IPS DF 6.9 (cell line): ENCODE measurements around the gene SPOP.
"Not testable (repeated sequence)": the region's sequence is repeated elsewhere in the genome, so short reads cannot be mapped to it uniquely, and the experiment has no call there.

Experiments
- DNase-seq: peaks from one replicate; pipeline ENCODE4 v3.0.0-alpha.2; 2013; ENCODE audit warnings: low read depth, low spot score
- H3K27ac ChIP-seq: one replicate; pipeline ENCODE4 v1.5.1; 2013; ENCODE audit warnings: low read length, control low read depth
- H3K27me3 ChIP-seq: 2 replicates; pipeline ENCODE4 v1.6.1; 2013; ENCODE audit warnings: mild to moderate bottlenecking, low read length; ENCODE audit not compliant: control insufficient read depth, insufficient read depth
- H3K36me3 ChIP-seq: 2 replicates; pipeline ENCODE4 v1.6.1; 2013; ENCODE audit warnings: low read length; ENCODE audit not compliant: control insufficient read depth, insufficient read depth
- H3K4me1 ChIP-seq: 2 replicates; pipeline ENCODE4 v1.6.1; 2013; ENCODE audit warnings: low read length; ENCODE audit not compliant: control insufficient read depth, insufficient read depth
- H3K4me3 ChIP-seq: 2 replicates; pipeline ENCODE4 v1.5.1; 2013; ENCODE audit warnings: mild to moderate bottlenecking, low read length
- H3K9me3 ChIP-seq: 2 replicates; pipeline ENCODE4 v1.6.1; 2013; ENCODE audit warnings: low read length, inconsistent platforms; ENCODE audit not compliant: control insufficient read depth, insufficient read depth
- WGBS: extraction: QIAGEN DNeasy Blood & Tissue Kit; methylation state at CpG from one replicate; pipeline ENCODE4 v1.1.7; 2013; ENCODE audit warnings: mixed read lengths, missing lambda C conversion rate; ENCODE audit not compliant: insufficient read length, insufficient coverage; 5-methylcytosine and 5-hydroxymethylcytosine counted together

Gene SPOP

DNA sequence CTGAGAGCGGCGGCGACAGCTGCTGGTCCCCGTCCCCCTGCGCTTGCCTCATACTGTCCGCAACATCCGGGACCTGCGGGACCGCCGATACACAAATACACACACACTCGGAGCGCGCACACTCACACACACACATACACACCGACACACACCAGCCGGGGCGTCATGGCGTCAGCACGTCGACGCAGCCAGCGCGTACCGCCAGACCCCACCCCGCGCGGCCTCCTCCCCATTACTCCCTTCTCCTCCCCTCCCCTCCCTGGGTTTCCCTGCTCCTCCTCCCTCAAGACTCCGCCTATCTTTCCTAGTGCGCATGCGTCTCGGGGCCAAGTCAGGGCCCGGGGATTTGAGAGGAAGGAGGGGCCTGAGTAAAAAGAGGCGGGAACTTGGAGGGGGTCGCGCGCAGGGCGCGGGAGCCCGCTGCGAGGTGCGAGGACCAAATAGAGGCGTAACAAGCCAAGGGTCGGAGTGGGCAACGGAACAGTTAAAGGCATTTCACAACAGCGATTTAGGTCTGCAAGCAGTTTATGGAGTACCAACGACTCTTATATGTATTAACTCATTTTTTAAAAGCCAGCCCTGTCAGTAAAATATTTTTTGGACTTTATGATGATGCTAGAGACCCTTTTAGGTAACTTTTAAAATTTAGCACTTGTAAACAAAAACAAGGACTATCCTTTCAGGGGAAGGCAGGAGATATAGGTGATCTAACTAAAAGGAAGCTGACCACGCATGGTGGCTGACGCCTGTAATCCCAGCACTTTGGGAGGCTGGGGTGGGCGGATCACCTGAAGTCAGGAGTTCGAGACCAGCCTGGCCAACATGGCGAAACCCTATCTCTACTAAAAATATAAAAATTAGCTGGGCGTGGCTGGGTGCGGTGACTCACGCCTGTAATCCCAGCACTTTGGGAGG, at the start of gene SPOP:
SPOP (minus strand) TSS at position 165 of the 915 bp plus-strand sequence. CDS start 55,287 bp downstream, outside the sequence.
- Histone ChIP-seq H3K27me3 (no peaks in the 10 kb centered on the region), H3K36me3 (no peaks in the 10 kb centered on the region), H3K9me3 (no peaks in the 10 kb centered on the region), H3K4me1 (no peaks in the 10 kb centered on the region; the same call in 1 of the 2 replicates), H3K27ac (no peak within 1 kb of the TSS), H3K4me3 (peak within 1 kb of the TSS; percentile 62; the same call in 1 of the 2 replicates)
- peak; percentile 97 for DNase-seq
- no CpG with 5 or more reads among the region's 53 CpGs for WGBS

- WGBS, result no CpG with 5 or more reads among the region's 4 CpGs
- peaks cover 4% of the 10 kb centered on the region; the same call in 1 of the 2 replicates for H3K36me3 ChIP-seq
- no peak overlapping the region for H3K4me3 ChIP-seq
- no peak for DNase-seq
- no peak overlapping the region for H3K27ac ChIP-seq
- H3K9me3 ChIP-seq, result no peaks in the 10 kb centered on the region
- H3K4me1 ChIP-seq, result no peaks in the 10 kb centered on the region
- H3K27me3 ChIP-seq, result no peaks in the 10 kb centered on the region
Observed at GRCh38 chr17:49727380-49727779, 49.5 kb upstream of the SPOP start.

DNA sequence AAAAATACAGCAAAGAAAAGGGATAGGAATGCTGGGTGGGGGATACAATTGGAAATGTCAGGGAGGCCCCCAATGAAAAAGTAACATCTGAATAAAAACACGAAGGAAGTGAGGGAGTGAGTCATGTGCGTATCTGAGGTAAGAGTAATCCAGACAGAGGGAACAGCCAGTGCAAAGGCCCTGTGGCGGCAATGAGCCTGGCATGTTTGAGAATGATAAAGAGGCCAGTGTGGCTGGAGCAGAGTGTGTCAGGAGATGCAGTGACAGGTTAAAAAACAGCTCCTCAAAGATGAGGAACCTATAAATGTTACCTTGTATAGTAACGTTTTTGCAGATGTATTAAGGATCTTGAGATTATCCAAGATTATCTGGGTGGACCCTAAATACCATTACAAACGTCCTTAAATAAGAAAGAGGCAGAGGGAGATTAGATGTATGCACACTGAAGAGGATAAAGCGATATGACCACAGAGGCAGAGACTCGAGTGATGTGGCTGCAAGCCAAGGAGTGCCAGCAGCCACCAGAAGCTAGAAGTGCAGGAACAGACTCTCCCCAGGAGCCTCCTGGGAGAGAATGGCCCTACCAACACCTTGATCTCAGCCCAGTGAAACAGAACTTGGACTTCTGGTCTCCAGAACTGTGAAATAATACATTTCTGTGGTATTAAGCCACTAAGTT, 47.7 kb upstream of the SPOP start:
- Histone ChIP-seq H3K27me3 (no peaks in the 10 kb centered on the region), H3K4me1 (no peaks in the 10 kb centered on the region), H3K27ac (no peak overlapping the region), H3K36me3 (peaks cover 6% of the 10 kb centered on the region; the same call in 1 of the 2 replicates), H3K9me3 (no peaks in the 10 kb centered on the region), H3K4me3 (no peak overlapping the region)
- WGBS, result no CpG with 5 or more reads among the region's 7 CpGs
- no peak for DNase-seq

- H3K27ac ChIP-seq, H3K4me1 ChIP-seq, H3K27me3 ChIP-seq, H3K4me3 ChIP-seq, H3K36me3 ChIP-seq, DNase-seq, H3K9me3 ChIP-seq: not testable (repeated sequence)
- WGBS, result no CpG with 5 or more reads among the region's 6 CpGs
Observed at GRCh38 chr17:49724552-49724951, 46.7 kb upstream of the SPOP start.

GRCh38 chr17:49723423-49723822, 45.5 kb upstream of the SPOP start:
- WGBS, result no CpG with 5 or more reads among the region's 8 CpGs
- Histone ChIP-seq H3K27me3 (no peaks in the 10 kb centered on the region), H3K9me3 (no peaks in the 10 kb centered on the region), H3K4me3 (no peak overlapping the region), H3K36me3 (peaks cover 7% of the 10 kb centered on the region; the same call in 1 of the 2 replicates), H3K4me1 (no peaks in the 10 kb centered on the region), H3K27ac (no peak overlapping the region)
- DNase-seq, result no peak

DNA sequence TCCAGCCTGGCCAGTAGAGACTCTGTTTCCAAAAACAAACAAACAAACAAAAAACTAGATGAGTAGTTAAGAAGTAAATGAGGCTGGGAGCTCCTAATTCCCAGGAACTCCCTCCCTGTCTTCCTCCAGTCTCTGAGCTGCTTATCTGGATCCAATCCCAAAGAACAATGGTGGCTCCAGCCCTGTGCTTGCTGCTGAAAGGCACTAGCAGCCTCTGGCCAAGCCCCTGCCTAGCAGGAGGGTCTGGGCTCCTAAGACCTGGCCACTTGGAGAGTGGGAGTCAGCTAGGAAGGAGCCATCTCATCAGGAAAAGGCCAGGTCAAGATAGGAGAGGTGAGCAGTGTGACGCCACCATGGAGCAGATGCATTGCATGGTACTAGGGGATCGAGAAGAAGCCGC, 44.2 kb upstream of the SPOP start:
- H3K9me3 ChIP-seq, result no peaks in the 10 kb centered on the region
- H3K4me3 ChIP-seq, result no peak overlapping the region
- no peaks in the 10 kb centered on the region for H3K27me3 ChIP-seq
- no CpG with 5 or more reads among the region's 3 CpGs for WGBS
- no peak overlapping the region for H3K27ac ChIP-seq
- H3K4me1 ChIP-seq, result no peaks in the 10 kb centered on the region
- no peak for DNase-seq
- peaks cover 14% of the 10 kb centered on the region for H3K36me3 ChIP-seq

DNA sequence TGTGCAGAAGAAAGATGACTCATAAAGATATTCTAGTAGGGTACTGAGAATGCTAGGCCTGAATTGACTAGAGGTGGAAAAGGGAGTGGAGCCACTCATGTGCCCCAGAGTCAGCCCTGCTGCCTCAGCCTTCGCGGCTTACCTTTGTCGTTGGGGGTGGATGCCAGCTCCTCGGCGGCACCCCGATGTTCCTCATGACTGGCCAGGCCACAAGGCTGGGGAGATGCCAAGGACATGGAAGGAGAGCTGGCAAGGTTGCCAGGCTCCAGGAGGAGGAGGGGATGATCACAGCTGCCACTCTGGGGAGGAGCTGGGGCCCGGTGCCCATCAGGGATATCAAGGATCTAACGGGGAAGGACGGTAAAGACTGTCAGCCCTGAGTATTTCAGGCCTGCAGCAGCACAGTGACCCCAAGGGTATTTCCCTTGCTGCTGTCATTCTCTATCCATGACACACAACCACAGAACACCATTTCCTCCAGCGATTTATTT, 39.5 kb upstream of the SPOP start:
- Histone ChIP-seq H3K27ac (no peak overlapping the region), H3K36me3 (peaks cover 25% of the 10 kb centered on the region), H3K4me1 (no peaks in the 10 kb centered on the region), H3K4me3 (no peak overlapping the region), H3K9me3 (no peaks in the 10 kb centered on the region), H3K27me3 (no peaks in the 10 kb centered on the region; the same call in 1 of the 2 replicates)
- no CpG with 5 or more reads among the region's 10 CpGs for WGBS
- no peak for DNase-seq

GRCh38 chr17:49716668-49717364, 38.9 kb upstream of the SPOP start:
- H3K4me1 ChIP-seq, result no peaks in the 10 kb centered on the region
- H3K27ac ChIP-seq, result no peak overlapping the region
- no peak overlapping the region for H3K4me3 ChIP-seq
- no CpG with 5 or more reads among the region's 1 CpG for WGBS
- H3K9me3 ChIP-seq, result no peaks in the 10 kb centered on the region
- no peaks in the 10 kb centered on the region; the same call in 1 of the 2 replicates for H3K27me3 ChIP-seq
- DNase-seq, result no peak
- peaks cover 25% of the 10 kb centered on the region for H3K36me3 ChIP-seq

- Histone ChIP-seq H3K36me3 (peaks cover 25% of the 10 kb centered on the region), H3K4me1 (no peaks in the 10 kb centered on the region), H3K4me3 (no peak overlapping the region), H3K27me3 (no peaks in the 10 kb centered on the region; the same call in 1 of the 2 replicates), H3K27ac (no peak overlapping the region), H3K9me3 (no peaks in the 10 kb centered on the region)
- DNase-seq, result no peak
- WGBS, result no CpG with 5 or more reads among the region's 9 CpGs
Observed at GRCh38 chr17:49715717-49716279, 37.9 kb upstream of the SPOP start.

DNA sequence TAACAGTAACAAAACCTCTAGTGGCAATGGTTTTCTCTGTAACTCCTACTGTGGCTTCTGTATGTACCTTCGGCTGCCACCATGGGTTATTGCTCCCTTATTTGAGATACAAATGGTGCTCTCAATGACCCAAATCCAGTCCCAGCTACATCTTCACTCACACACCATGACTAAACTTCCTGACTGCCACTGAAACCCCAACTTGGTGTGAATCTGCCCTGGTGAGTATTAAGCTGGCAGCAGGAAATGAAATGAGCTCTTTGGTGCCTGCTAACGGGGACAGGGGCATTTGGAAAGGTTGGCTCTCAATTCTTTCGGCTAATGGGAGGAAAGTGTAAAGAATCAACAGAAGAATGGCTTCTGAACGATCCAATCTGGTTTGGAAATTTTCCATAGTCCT, 37.3 kb upstream of the SPOP start:
- Histone ChIP-seq H3K4me3 (no peak overlapping the region), H3K4me1 (no peaks in the 10 kb centered on the region), H3K27ac (no peak overlapping the region), H3K36me3 (peaks cover 29% of the 10 kb centered on the region), H3K9me3 (no peaks in the 10 kb centered on the region), H3K27me3 (no peaks in the 10 kb centered on the region; the same call in 1 of the 2 replicates)
- no CpG with 5 or more reads among the region's 4 CpGs for WGBS
- no peak for DNase-seq
